ENCODE results near the gene ZNF662.

Gene ZNF662

GRCh38 chr3:42887084-42887483, 18.9 kb upstream of the ZNF662 start:
- DNase-seq (ENCODE audit: low read depth) = no peak

GRCh38 chr3:42891042-42891441, 14.9 kb upstream of the ZNF662 start:
- no peak for DNase-seq (ENCODE audit: low read depth)

- DNase-seq (ENCODE audit: low read depth) = no peak
Observed at GRCh38 chr3:42892169-42892568, 13.8 kb upstream of the ZNF662 start.

GRCh38 chr3:42892807-42893206, 13.1 kb upstream of the ZNF662 start:
- no peak for DNase-seq (ENCODE audit: low read depth)

GRCh38 chr3:42894698-42895579, 11.0 kb upstream of the ZNF662 start:
- no peak for DNase-seq (ENCODE audit: low read depth)

- no peak for DNase-seq (ENCODE audit: low read depth)
Observed at GRCh38 chr3:42895580-42895868, 10.4 kb upstream of the ZNF662 start.

- DNase-seq (ENCODE audit: low read depth) = no peak
Observed at GRCh38 chr3:42898896-42899675, 6.9 kb upstream of the ZNF662 start.

GRCh38 chr3:42900226-42901072, 5.5 kb upstream of the ZNF662 start:
- DNase-seq (ENCODE audit: low read depth) = no peak

GRCh38 chr3:42901073-42901415, 4.9 kb upstream of the ZNF662 start:
- DNase-seq (ENCODE audit: low read depth) = no peak

GRCh38 chr3:42902257-42902656, 3.7 kb upstream of the ZNF662 start:
- DNase-seq (ENCODE audit: low read depth) = no peak

GRCh38 chr3:42904076-42904475, 1.9 kb upstream of the ZNF662 start:
- DNase-seq (ENCODE audit: low read depth) = no peak

- no peak for DNase-seq (ENCODE audit: low read depth)
Observed at GRCh38 chr3:42905740-42906069, 237 bp upstream of the ZNF662 start.

GRCh38 chr3:42906848-42907183, 874 bp downstream of the ZNF662 start:
- no peak for DNase-seq (ENCODE audit: low read depth)

GRCh38 chr3:42908675-42909074, 2.7 kb downstream of the ZNF662 start:
- no peak for DNase-seq (ENCODE audit: low read depth)

- DNase-seq (ENCODE audit: low read depth) = no peak
Observed at GRCh38 chr3:42911551-42911950, 5.6 kb downstream of the ZNF662 start.

GRCh38 chr3:42914771-42915515, 9.0 kb downstream of the ZNF662 start:
- no peak for DNase-seq (ENCODE audit: low read depth)

GRCh38 chr3:42923606-42924005, 17.7 kb downstream of the ZNF662 start:
- no peak for DNase-seq (ENCODE audit: low read depth)

- no peak for DNase-seq (ENCODE audit: low read depth)
Observed at GRCh38 chr3:42926310-42926709, 20.4 kb downstream of the ZNF662 start.

GRCh38 chr3:42934111-42934510, 28.2 kb downstream of the ZNF662 start:
- no peak for DNase-seq (ENCODE audit: low read depth)

- DNase-seq (ENCODE audit: low read depth) = no peak
Observed at GRCh38 chr3:42934910-42935309, 29.0 kb downstream of the ZNF662 start.

- no peak for DNase-seq (ENCODE audit: low read depth)
Observed at GRCh38 chr3:42935472-42935871, 29.5 kb downstream of the ZNF662 start.

Measured in stimulated activated CD8-positive, alpha-beta memory T cell treated with anti-CD3 and anti-CD28 coated beads, Interleukin-12 subunit alpha, Interleukin-12 subunit beta, amount 100 ng/mL, for 4 hours (primary cell).